ENCODE results near the gene HTR4. TPM values are rescaled to one million over a fixed set of nuclear protein-coding genes. Genes with fewer than 3 reads are reported as not detected.

The HTR4 gene
- total and polyA plus RNA-seq, 2 donors (not counting 3 experiments of a cell fraction or from before 2014, with no cell fraction given) = not detected

- DNase-seq (ENCODE audit: low read depth, low spot score) (no peak), FAIRE-seq (no peak)
- H3K79me2 ChIP-seq (ENCODE audit: control insufficient read depth, insufficient read depth, low read length) = no peaks in the 10 kb centered on the region
- no peaks in the 10 kb centered on the region for H3K36me3 ChIP-seq (ENCODE audit: control insufficient read depth in 2 of 2, extremely low read depth in 1 of 2, insufficient read depth in 2 of 2, low read length in 2 of 2)
- dilution Hi-C loops (cut with MboI; ENCODE audit: extremely low pct_ligation_motif_present, low sequenced_read_pairs) = no loop called here
- no peak overlapping the region for H3K4me2 ChIP-seq (ENCODE audit: insufficient read depth, low read length)
- no peaks in the 10 kb centered on the region for H3K4me1 ChIP-seq (ENCODE audit: control insufficient read depth, extremely low read depth, insufficient read depth, low read length)
- no peak overlapping the region for H3K9ac ChIP-seq (replicated peaks; ENCODE audit: extremely low read depth, insufficient read depth, low read length)
- H2AFZ ChIP-seq (ENCODE audit: low read depth, low read length) = no peak overlapping the region
- ChIA-PET CTCF (no interaction called here), POLR2A (no interaction called here)
- no peaks in the 10 kb centered on the region for H3K9me1 ChIP-seq (replicated peaks; ENCODE audit: control insufficient read depth, extremely low read depth, insufficient read depth, low read length)
- no peaks in the 10 kb centered on the region for H3K9me3 ChIP-seq (replicated peaks; ENCODE audit: control insufficient read depth, insufficient read depth, low read length)
- intact Hi-C loops (cut with micrococcal nuclease) = no loop called here
- no peak overlapping the region for H3K27ac ChIP-seq (ENCODE audit: insufficient read depth, low read depth, low read length)
- no peaks in the 10 kb centered on the region for H4K20me1 ChIP-seq (replicated peaks; ENCODE audit: control insufficient read depth, extremely low read depth, insufficient read depth, low read length)
- no peaks in the 10 kb centered on the region for H3K27me3 ChIP-seq (ENCODE audit: control insufficient read depth in 2 of 2, insufficient read depth in 2 of 2, low read length in 2 of 2)
- no peak overlapping the region for H3K4me3 ChIP-seq (replicated peaks in 1 of 3; ENCODE audit: insufficient read depth in 1 of 3, low read depth in 1 of 3, low read length in 3 of 3)
- TF ChIP-seq MYC (IDR thresholded peaks at IDR 0.05; ENCODE audit: low read depth, low read length) (no peak), POLR2A (IDR thresholded peaks at IDR 0.05; ENCODE audit: low read depth, low read length) (no peak), POLR2AphosphoS5 (IDR thresholded peaks at IDR 0.05; ENCODE audit: insufficient read depth, low read depth, low read length) (no peak), JUN (IDR thresholded peaks at IDR 0.05; ENCODE audit: borderline replicate concordance, insufficient read depth, insufficient read length, low read depth) (no peak), GATA2 (IDR thresholded peaks at IDR 0.05; ENCODE audit: insufficient read depth, insufficient read length, low read depth, low read length) (no peak), MAX (IDR thresholded peaks at IDR 0.05; ENCODE audit: insufficient read depth, insufficient read length) (no peak), FOS (IDR thresholded peaks at IDR 0.05; ENCODE audit: borderline replicate concordance, insufficient read depth, low read length) (no peak), EZH2 (IDR thresholded peaks at IDR 0.05; ENCODE audit: borderline replicate concordance, low read depth, low read length, severe bottlenecking) (no peak), CTCF (IDR thresholded peaks at IDR 0.05; ENCODE audit: extremely low read depth in 1 of 2, insufficient read depth in 1 of 2, low read depth in 1 of 2, low read length in 2 of 2) (no peak)
- BruUV-seq (replicated peaks) = no TSS peak
Measured at GRCh38 chr5:148523139-148523538, 131.2 kb downstream of the HTR4 start.
